Fibroblast of gingiva (primary cell): ENCODE results near the gene FLNC.
A peak's percentile ranks its signal among the peaks of the same experiment; 100 is the strongest.

Experiments used
- DNase-seq: peaks from one replicate; pipeline ENCODE4 v3.0.0-alpha.2; 2011; ENCODE audit warnings: low read depth

Gene FLNC

GRCh38 chr7:128801003-128801402 is 29.2 kb upstream of the FLNC start:
- DNase-seq = no peak

GRCh38 chr7:128801667-128802418 is 28.4 kb upstream of the FLNC start:
- no peak for DNase-seq

- no peak for DNase-seq
Measured at GRCh38 chr7:128804484-128804883, 25.7 kb upstream of the FLNC start.

- no peak for DNase-seq
Measured at GRCh38 chr7:128805225-128805624, 25.0 kb upstream of the FLNC start.

GRCh38 chr7:128807191-128807590 is 23.0 kb upstream of the FLNC start:
- DNase-seq = no peak

- no peak for DNase-seq
Measured at GRCh38 chr7:128809363-128809762, 20.8 kb upstream of the FLNC start.

GRCh38 chr7:128810473-128810872 is 19.7 kb upstream of the FLNC start:
- no peak for DNase-seq

GRCh38 chr7:128810997-128811396 is 19.2 kb upstream of the FLNC start:
- DNase-seq = no peak

- DNase-seq = no peak
Measured at GRCh38 chr7:128811631-128812430, 18.4 kb upstream of the FLNC start.

- DNase-seq = no peak
Measured at GRCh38 chr7:128812514-128813168, 17.6 kb upstream of the FLNC start.

GRCh38 chr7:128814499-128814898 is 15.7 kb upstream of the FLNC start:
- no peak for DNase-seq

GRCh38 chr7:128815289-128815942 is 14.8 kb upstream of the FLNC start:
- DNase-seq = no peak

GRCh38 chr7:128818694-128819093 is 11.5 kb upstream of the FLNC start:
- DNase-seq = no peak

GRCh38 chr7:128821724-128822123 is 8.5 kb upstream of the FLNC start:
- DNase-seq = no peak

GRCh38 chr7:128826512-128826911 is 3.7 kb upstream of the FLNC start:
- DNase-seq = no peak

GRCh38 chr7:128826916-128827247 is 3.3 kb upstream of the FLNC start:
- DNase-seq = no peak

- peak; percentile 98 for DNase-seq
Measured at GRCh38 chr7:128827248-128827958, 2.8 kb upstream of the FLNC start.

GRCh38 chr7:128827971-128828711 is 2.1 kb upstream of the FLNC start:
- peak; percentile 52 for DNase-seq

- DNase-seq = no peak
Measured at GRCh38 chr7:128829391-128830166, 627 bp upstream of the FLNC start.
